DND-41 (cell line): ENCODE data around the gene RIC1.

ENCODE experiments used
- ATAC-seq: fragments of 200-7000 bp; cut with Tn5 transposase; 3 replicates; pipeline ENCODE4 v1.9.1; 2021; ENCODE audit warnings: low read depth; ENCODE audit not compliant: insufficient read depth
- DNase-seq: peaks from one replicate; pipeline ENCODE4 v3.0.0-alpha.2; 2020
- H2AFZ ChIP-seq: 2 replicates; pipeline ENCODE4 v1.6.0; 2012; ENCODE audit warnings: low read depth, low read length
- H3K27ac ChIP-seq: 2 replicates; pipeline ENCODE4 v1.5.1; 2012; ENCODE audit warnings: low read length, inconsistent platforms
- H3K27me3 ChIP-seq: fragments of 200-600 bp; sonication (generic); 2 replicates; pipeline ENCODE4 v1.6.0; 2012; ENCODE audit warnings: low read length, mild to moderate bottlenecking, inconsistent platforms; ENCODE audit not compliant: insufficient read depth, poor library complexity
- H3K36me3 ChIP-seq: 2 replicates; pipeline ENCODE4 v1.5.1; 2012; ENCODE audit warnings: low read length, inconsistent platforms; ENCODE audit not compliant: insufficient read depth
- H3K4me1 ChIP-seq: 2 replicates; pipeline ENCODE4 v1.5.1; 2012; ENCODE audit warnings: mild to moderate bottlenecking, low read length; ENCODE audit not compliant: insufficient read depth
- H3K4me2 ChIP-seq: 2 replicates; pipeline ENCODE4 v1.6.0; 2012; ENCODE audit warnings: mild to moderate bottlenecking, moderate library complexity, low read length, inconsistent platforms; ENCODE audit not compliant: insufficient read depth
- H3K4me3 ChIP-seq, 2 experiments: fragments of 200-600 bp in 1 of 2; shearing (Covaris generic) in 1 of 2; 2 replicates each; pipeline ENCODE4 v1.5.1; 2012 to 2016; ENCODE audit warnings: inconsistent platforms in 2 of 2, low read length in 2 of 2, mild to moderate bottlenecking in 2 of 2, low read depth in 1 of 2, moderate library complexity in 1 of 2
- H3K79me2 ChIP-seq: 2 replicates; pipeline ENCODE4 v1.6.0; 2012; ENCODE audit warnings: low read length, inconsistent platforms; ENCODE audit not compliant: insufficient read depth
- H3K9ac ChIP-seq: 2 replicates; pipeline ENCODE4 v1.6.0; 2012; ENCODE audit warnings: low read depth, mild to moderate bottlenecking, inconsistent platforms, low read length, moderate library complexity
- H3K9me3 ChIP-seq: 2 replicates; pipeline ENCODE4 v1.5.1; 2012; ENCODE audit warnings: low read length, moderate library complexity, mild to moderate bottlenecking, inconsistent platforms; ENCODE audit not compliant: insufficient read depth, severe bottlenecking
- H4K20me1 ChIP-seq: 2 replicates; pipeline ENCODE4 v1.6.0; 2012; ENCODE audit warnings: low read length; ENCODE audit not compliant: insufficient read depth
- CTCF ChIP-seq: IDR thresholded peaks from 2 replicates; pipeline ENCODE4 v1.5.1; 2012; ENCODE audit warnings: borderline replicate concordance, low read length, moderate library complexity, mild to moderate bottlenecking; ENCODE audit not compliant: poor library complexity, severe bottlenecking; ENCODE audit errors: extremely low read depth
- EZH2 ChIP-seq: IDR thresholded peaks from 3 replicates; pipeline ENCODE4 v1.6.1; 2012; ENCODE audit warnings: borderline replicate concordance, low read depth, mild to moderate bottlenecking, moderate library complexity, low read length, inconsistent platforms; ENCODE audit not compliant: severe bottlenecking

RIC1 gene

GRCh38 chr9:5628183-5628529 lies 751 bp upstream of the RIC1 start:
- Histone ChIP-seq H3K4me2 (peak overlapping the region; percentile 92), H3K9ac (peak overlapping the region; percentile 79), H4K20me1 (peaks cover 21% of the 10 kb centered on the region), H3K27ac (peak overlapping the region; percentile 99), H3K4me1 (peaks cover 31% of the 10 kb centered on the region), H2AFZ (peak overlapping the region; percentile 95), H3K9me3 (no peaks in the 10 kb centered on the region), H3K79me2 (peaks cover 83% of the 10 kb centered on the region), H3K36me3 (no peaks in the 10 kb centered on the region; the same call in 1 of the 2 replicates), H3K4me3 (peak overlapping the region; percentile 85 to 93), H3K27me3 (no peaks in the 10 kb centered on the region)
- DNase-seq (no peak), ATAC-seq (no peak)
- TF ChIP-seq CTCF, result no peak
- no peak for TF ChIP-seq EZH2

GRCh38 chr9:5629312-5630080 lies 589 bp downstream of the RIC1 start:
- Histone ChIP-seq H3K79me2 (peaks cover 84% of the 10 kb centered on the region), H3K9me3 (no peaks in the 10 kb centered on the region), H3K9ac (peak overlapping the region; percentile 79), H3K4me2 (peak overlapping the region; percentile 92), H3K4me3 (peak overlapping the region; percentile 85 to 93), H3K27me3 (no peaks in the 10 kb centered on the region), H3K27ac (peak overlapping the region; percentile 99), H3K36me3 (no peaks in the 10 kb centered on the region; the same call in 1 of the 2 replicates), H2AFZ (peak overlapping the region; percentile 88), H3K4me1 (peaks cover 31% of the 10 kb centered on the region), H4K20me1 (peaks cover 21% of the 10 kb centered on the region)
- no peak for TF ChIP-seq EZH2
- TF ChIP-seq CTCF, result no peak
- ATAC-seq (peak; percentile 31), DNase-seq (peak; percentile 42)

GRCh38 chr9:5630081-5630507 lies 1.2 kb downstream of the RIC1 start:
- H3K36me3 ChIP-seq, result no peaks in the 10 kb centered on the region; the same call in 1 of the 2 replicates
- peak overlapping the region; percentile 99 for H3K27ac ChIP-seq
- no peak for ATAC-seq
- H3K79me2 ChIP-seq, result peaks cover 85% of the 10 kb centered on the region
- peak overlapping the region; percentile 92 for H3K4me2 ChIP-seq
- H3K9me3 ChIP-seq, result peaks cover 2% of the 10 kb centered on the region
- no peak for DNase-seq
- peaks cover 21% of the 10 kb centered on the region for H4K20me1 ChIP-seq
- H2AFZ ChIP-seq, result peak overlapping the region; percentile 88
- H3K27me3 ChIP-seq, result no peaks in the 10 kb centered on the region
- H3K4me3 ChIP-seq, result peak overlapping the region; percentile 85 to 93
- TF ChIP-seq EZH2 (no peak), CTCF (no peak)
- peak overlapping the region; percentile 79 for H3K9ac ChIP-seq
- H3K4me1 ChIP-seq, result peaks cover 31% of the 10 kb centered on the region
